Measurements from ENCODE around the gene TNS2. TPM values are rescaled to one million over a fixed set of nuclear protein-coding genes. Genes with fewer than 3 reads are reported as not detected.
"Not testable (repeated sequence)": the region's sequence is repeated elsewhere in the genome, so short reads cannot be mapped to it uniquely, and the experiment has no call there.

Gene TNS2
- total and polyA plus RNA-seq, 4 donors: 23.1 to 142 (median 110) TPM

DNA sequence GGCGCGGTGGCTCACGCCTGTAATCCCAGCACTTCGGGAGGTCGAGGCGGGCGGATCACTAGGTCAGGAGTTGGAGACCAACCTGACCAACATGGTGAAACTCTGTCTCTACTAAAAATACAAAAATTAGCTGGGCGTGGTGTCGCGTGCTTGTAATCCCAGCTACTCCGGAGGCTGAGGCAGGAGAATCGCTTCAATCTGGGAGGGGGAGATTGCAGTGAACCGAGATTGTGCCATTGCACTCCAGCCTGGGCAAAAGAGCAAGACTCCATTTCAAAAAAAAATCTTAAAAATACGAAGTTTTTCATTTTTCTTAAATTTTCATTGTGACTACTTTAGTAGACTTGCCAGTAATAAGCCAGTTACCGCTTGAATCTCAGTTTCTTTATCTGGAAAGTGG lies 41.1 kb upstream of the TNS2 start:
- peaks cover 20% of the 10 kb centered on the region for H3K4me1 ChIP-seq (ENCODE audit: control insufficient read depth, insufficient read depth, low read length)
- H3K36me3 ChIP-seq (ENCODE audit: control insufficient read depth, insufficient read depth, low read length); H3K27ac ChIP-seq (ENCODE audit: low read depth, low read length); H3K27me3 ChIP-seq (ENCODE audit: control insufficient read depth, insufficient read depth, low read length); H3K4me3 ChIP-seq (ENCODE audit: low read depth, low read length); DNase-seq (ENCODE audit: low read depth in 4 of 6, low spot score in 6 of 6); H3K9me3 ChIP-seq (ENCODE audit: control insufficient read depth, insufficient read depth, low read length): not testable (repeated sequence)
- 83% methylated on average over 2 of the region's 15 CpGs for WGBS (ENCODE audit: insufficient coverage)

DNA sequence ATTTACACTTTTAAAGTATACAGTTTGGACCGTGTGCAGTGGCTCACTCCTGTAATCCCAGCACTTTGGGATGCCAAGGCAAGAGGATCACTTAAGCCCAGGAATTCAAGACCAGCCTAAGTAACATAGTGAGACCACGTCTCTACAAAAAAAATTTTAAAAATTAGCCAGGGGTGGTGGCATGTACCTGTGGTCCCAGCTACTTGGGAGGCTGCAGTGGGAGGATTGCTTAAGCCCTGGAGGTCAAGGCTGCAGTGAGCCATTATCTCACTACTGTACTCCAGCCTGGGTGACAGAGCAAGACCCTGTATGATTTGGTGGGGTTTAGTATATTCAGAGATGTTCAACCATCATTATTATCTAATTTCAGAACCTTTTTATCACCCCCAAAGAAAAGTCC lies 38.9 kb upstream of the TNS2 start:
- WGBS (ENCODE audit: insufficient coverage): no CpG with 5 or more reads among the region's 2 CpGs
- peaks cover 13% of the 10 kb centered on the region for H3K4me1 ChIP-seq (ENCODE audit: control insufficient read depth, insufficient read depth, low read length)

DNA sequence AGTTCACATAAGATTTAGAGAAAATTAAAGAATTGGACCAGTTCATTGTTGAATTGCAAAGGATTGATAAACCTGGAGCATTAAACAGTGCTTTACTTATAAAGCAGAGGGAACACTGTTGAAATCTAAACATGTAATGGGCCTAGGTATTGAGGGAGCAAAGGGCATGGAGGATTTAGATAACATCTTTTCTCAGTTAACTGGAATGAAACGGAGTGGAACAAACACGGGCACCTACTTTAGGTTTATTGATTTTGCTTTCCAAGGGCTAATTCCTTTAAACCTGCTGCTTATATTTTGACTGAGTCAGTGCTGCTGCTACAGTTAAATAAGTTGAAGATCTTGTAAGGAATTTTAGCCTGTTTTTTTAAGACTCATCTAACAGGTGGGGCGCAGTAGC lies 38.0 kb upstream of the TNS2 start:
- Histone ChIP-seq H3K36me3 (ENCODE audit: control insufficient read depth, insufficient read depth, low read length) (peaks cover 5% of the 10 kb centered on the region), H3K4me3 (ENCODE audit: low read depth, low read length) (no peak overlapping the region), H3K27ac (ENCODE audit: low read depth, low read length) (no peak overlapping the region), H3K27me3 (ENCODE audit: control insufficient read depth, insufficient read depth, low read length) (no peaks in the 10 kb centered on the region), H3K4me1 (ENCODE audit: control insufficient read depth, insufficient read depth, low read length) (peaks cover 12% of the 10 kb centered on the region), H3K9me3 (ENCODE audit: control insufficient read depth, insufficient read depth, low read length) (no peaks in the 10 kb centered on the region)
- DNase-seq (ENCODE audit: low read depth in 4 of 6, low spot score in 6 of 6): no peak
- 100% methylated on average over 2 of the region's 3 CpGs for WGBS (ENCODE audit: insufficient coverage)

More for the DNA sequence above, 38.9 kb upstream of the TNS2 start:
- H3K27ac ChIP-seq (ENCODE audit: low read depth, low read length): no peak overlapping the region
- H3K4me3 ChIP-seq (ENCODE audit: low read depth, low read length): no peak overlapping the region
- H3K27me3 ChIP-seq (ENCODE audit: control insufficient read depth, insufficient read depth, low read length): no peaks in the 10 kb centered on the region
- no peaks in the 10 kb centered on the region for H3K9me3 ChIP-seq (ENCODE audit: control insufficient read depth, insufficient read depth, low read length)
- DNase-seq (ENCODE audit: low read depth in 4 of 6, low spot score in 6 of 6): no peak
- peaks cover 3% of the 10 kb centered on the region for H3K36me3 ChIP-seq (ENCODE audit: control insufficient read depth, insufficient read depth, low read length)

DNA sequence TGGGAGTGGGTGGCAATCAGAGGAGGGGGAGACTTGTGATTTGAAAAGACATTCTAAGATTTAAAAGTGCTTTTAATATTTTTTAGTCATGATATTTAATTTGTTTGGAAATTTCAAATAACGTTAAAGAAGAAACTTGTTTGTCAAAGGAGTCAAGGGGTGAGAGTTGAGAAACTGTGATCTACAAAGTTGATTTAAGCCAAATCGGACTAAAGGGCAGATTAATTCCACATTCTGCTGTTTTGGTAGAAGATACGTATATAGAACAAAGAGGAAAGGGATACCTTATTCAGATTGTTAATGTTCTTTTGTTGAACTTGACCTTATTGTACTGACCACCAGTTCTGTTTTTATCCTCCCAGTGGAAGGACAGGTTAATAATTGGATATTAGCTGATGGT lies 36.9 kb upstream of the TNS2 start:
- no peak overlapping the region for H3K4me3 ChIP-seq (ENCODE audit: low read depth, low read length)
- peaks cover 8% of the 10 kb centered on the region for H3K4me1 ChIP-seq (ENCODE audit: control insufficient read depth, insufficient read depth, low read length)
- no peak for DNase-seq (ENCODE audit: low read depth in 4 of 6, low spot score in 6 of 6)
- H3K36me3 ChIP-seq (ENCODE audit: control insufficient read depth, insufficient read depth, low read length): peaks cover 15% of the 10 kb centered on the region
- H3K27ac ChIP-seq (ENCODE audit: low read depth, low read length): no peak overlapping the region
- WGBS (ENCODE audit: insufficient coverage): 100% methylated on average over 2 of the region's 3 CpGs
- no peaks in the 10 kb centered on the region for H3K27me3 ChIP-seq (ENCODE audit: control insufficient read depth, insufficient read depth, low read length)
- no peaks in the 10 kb centered on the region for H3K9me3 ChIP-seq (ENCODE audit: control insufficient read depth, insufficient read depth, low read length)

DNA sequence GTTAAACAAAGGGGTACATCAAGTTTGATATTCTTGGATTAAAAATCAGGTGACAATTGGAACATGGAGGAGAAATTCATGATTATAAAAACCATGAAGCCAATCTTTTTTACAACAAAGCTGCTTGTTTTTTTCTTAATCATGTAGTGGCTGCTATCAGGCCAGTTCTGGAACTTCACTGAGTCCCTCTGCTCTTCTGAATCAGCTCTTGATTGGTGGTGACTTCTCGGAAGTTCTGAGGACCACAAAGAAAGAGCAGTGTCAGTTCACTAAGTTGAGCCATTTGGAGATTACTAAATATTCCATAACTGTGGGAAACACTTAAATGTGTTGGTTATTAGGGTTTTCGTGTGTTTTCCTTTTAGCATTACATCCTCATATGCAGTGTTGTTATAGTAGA lies 35.2 kb upstream of the TNS2 start:
- Histone ChIP-seq H3K9me3 (ENCODE audit: control insufficient read depth, insufficient read depth, low read length) (no peaks in the 10 kb centered on the region), H3K36me3 (ENCODE audit: control insufficient read depth, insufficient read depth, low read length) (peaks cover 25% of the 10 kb centered on the region), H3K27ac (ENCODE audit: low read depth, low read length) (no peak overlapping the region), H3K4me3 (ENCODE audit: low read depth, low read length) (no peak overlapping the region), H3K4me1 (ENCODE audit: control insufficient read depth, insufficient read depth, low read length) (no peaks in the 10 kb centered on the region), H3K27me3 (ENCODE audit: control insufficient read depth, insufficient read depth, low read length) (no peaks in the 10 kb centered on the region)
- no CpG with 5 or more reads among the region's 2 CpGs for WGBS (ENCODE audit: insufficient coverage)
- DNase-seq (ENCODE audit: low read depth in 4 of 6, low spot score in 6 of 6): no peak

DNA sequence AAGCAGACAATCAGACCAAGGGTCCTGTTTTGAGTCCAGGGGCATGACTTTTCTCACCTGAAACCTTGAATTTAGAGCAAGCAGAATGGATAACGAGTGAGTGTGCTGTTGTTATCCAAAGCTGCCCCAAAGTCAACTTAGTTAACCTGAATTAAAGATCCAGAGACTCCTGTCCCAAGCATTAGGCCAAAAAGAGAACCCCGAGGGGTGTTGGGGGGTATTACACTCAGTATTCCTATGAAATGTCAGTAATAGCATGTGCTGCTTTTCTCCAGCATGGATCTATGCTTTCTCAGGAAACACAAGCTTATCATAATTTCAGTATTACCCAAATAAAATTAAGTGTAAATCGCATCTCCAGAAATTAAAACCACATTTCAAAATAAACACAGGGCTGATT lies 24.6 kb upstream of the TNS2 start:
- H3K27me3 ChIP-seq (ENCODE audit: control insufficient read depth, insufficient read depth, low read length): no peaks in the 10 kb centered on the region
- peaks cover 52% of the 10 kb centered on the region for H3K36me3 ChIP-seq (ENCODE audit: control insufficient read depth, insufficient read depth, low read length)
- no CpG with 5 or more reads among the region's 3 CpGs for WGBS (ENCODE audit: insufficient coverage)
- no peak for DNase-seq (ENCODE audit: low read depth in 4 of 6, low spot score in 6 of 6)
- no peak overlapping the region for H3K27ac ChIP-seq (ENCODE audit: low read depth, low read length)
- H3K9me3 ChIP-seq (ENCODE audit: control insufficient read depth, insufficient read depth, low read length): no peaks in the 10 kb centered on the region
- H3K4me3 ChIP-seq (ENCODE audit: low read depth, low read length): no peak overlapping the region
- no peaks in the 10 kb centered on the region for H3K4me1 ChIP-seq (ENCODE audit: control insufficient read depth, insufficient read depth, low read length)

DNA sequence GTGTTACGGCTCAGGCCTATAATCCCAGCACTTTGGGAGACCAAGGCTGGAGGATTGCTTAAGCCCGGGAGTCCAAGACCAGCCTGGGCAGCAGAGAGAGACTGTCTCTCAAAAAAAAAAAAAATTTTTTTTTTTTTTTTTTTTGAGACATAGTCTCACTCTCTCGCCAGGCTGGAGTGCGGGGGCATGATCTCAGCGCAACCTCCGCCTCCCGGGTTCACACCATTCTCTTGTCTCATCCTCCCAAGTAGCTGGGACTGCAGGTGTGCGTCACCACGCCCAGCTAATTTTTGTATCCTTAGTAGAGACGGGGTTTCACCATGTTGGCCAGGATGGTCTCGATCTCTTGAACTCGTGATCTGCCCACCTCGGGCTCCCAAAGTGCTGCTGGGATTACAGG lies 22.9 kb upstream of the TNS2 start:
- WGBS (ENCODE audit: insufficient coverage): 96% methylated on average over 4 of the region's 13 CpGs
- H3K4me3 ChIP-seq (ENCODE audit: low read depth, low read length); H3K27me3 ChIP-seq (ENCODE audit: control insufficient read depth, insufficient read depth, low read length); H3K9me3 ChIP-seq (ENCODE audit: control insufficient read depth, insufficient read depth, low read length); H3K4me1 ChIP-seq (ENCODE audit: control insufficient read depth, insufficient read depth, low read length); DNase-seq (ENCODE audit: low read depth in 4 of 6, low spot score in 6 of 6); H3K27ac ChIP-seq (ENCODE audit: low read depth, low read length): not testable (repeated sequence)
- H3K36me3 ChIP-seq (ENCODE audit: control insufficient read depth, insufficient read depth, low read length): peaks cover 65% of the 10 kb centered on the region

DNA sequence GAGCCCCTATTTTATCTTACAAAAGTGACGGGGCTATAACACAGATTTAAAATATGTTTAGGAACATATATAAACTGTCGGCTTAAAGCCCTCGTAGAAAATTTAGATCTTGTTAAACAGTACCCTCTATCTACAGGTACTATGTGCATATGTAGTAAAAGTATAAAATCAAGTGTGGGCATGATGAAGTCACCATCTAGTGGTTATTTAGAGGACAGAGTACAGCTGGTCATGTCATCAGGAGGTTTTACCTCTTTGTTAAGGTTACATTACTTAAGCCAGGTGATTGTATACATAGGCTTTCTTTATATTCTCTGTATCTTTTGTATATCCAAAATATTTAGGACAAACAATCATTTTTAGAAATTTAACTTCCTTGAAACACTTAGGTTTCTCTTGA lies 18.2 kb upstream of the TNS2 start:
- Histone ChIP-seq H3K27me3 (ENCODE audit: control insufficient read depth, insufficient read depth, low read length) (no peaks in the 10 kb centered on the region), H3K4me1 (ENCODE audit: control insufficient read depth, insufficient read depth, low read length) (no peaks in the 10 kb centered on the region), H3K9me3 (ENCODE audit: control insufficient read depth, insufficient read depth, low read length) (no peaks in the 10 kb centered on the region), H3K36me3 (ENCODE audit: control insufficient read depth, insufficient read depth, low read length) (peaks cover 80% of the 10 kb centered on the region), H3K27ac (ENCODE audit: low read depth, low read length) (no peak overlapping the region), H3K4me3 (ENCODE audit: low read depth, low read length) (no peak overlapping the region)
- DNase-seq (ENCODE audit: low read depth in 4 of 6, low spot score in 6 of 6): no peak
- WGBS (ENCODE audit: insufficient coverage): no CpG with 5 or more reads among the region's 3 CpGs

DNA sequence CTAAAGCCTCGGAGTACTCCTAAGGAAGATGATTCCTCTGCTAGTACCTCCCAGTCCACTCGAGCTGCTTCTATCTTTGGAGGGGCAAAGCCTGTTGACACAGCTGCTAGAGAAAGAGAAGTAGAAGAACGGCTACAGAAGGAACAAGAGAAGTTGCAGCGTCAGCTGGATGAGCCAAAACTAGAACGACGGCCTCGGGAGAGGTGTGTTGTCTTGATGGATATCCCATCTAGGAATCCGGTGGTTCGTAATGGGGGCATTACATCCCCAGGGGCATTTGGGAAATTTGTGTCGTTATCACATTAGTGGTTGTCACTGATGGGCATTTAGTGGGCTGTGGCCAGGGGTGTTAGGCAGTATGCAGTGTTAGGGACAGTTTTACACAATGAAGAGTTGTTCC lies 16.0 kb upstream of the TNS2 start:
- not testable (repeated sequence) for H3K9me3 ChIP-seq (ENCODE audit: control insufficient read depth, insufficient read depth, low read length); DNase-seq (ENCODE audit: low read depth in 4 of 6, low spot score in 6 of 6); H3K27ac ChIP-seq (ENCODE audit: low read depth, low read length); H3K27me3 ChIP-seq (ENCODE audit: control insufficient read depth, insufficient read depth, low read length); H3K4me3 ChIP-seq (ENCODE audit: low read depth, low read length); H3K4me1 ChIP-seq (ENCODE audit: control insufficient read depth, insufficient read depth, low read length)
- 80% methylated on average over 7 of the region's 10 CpGs for WGBS (ENCODE audit: insufficient coverage)
- H3K36me3 ChIP-seq (ENCODE audit: control insufficient read depth, insufficient read depth, low read length): peaks cover 78% of the 10 kb centered on the region

DNA sequence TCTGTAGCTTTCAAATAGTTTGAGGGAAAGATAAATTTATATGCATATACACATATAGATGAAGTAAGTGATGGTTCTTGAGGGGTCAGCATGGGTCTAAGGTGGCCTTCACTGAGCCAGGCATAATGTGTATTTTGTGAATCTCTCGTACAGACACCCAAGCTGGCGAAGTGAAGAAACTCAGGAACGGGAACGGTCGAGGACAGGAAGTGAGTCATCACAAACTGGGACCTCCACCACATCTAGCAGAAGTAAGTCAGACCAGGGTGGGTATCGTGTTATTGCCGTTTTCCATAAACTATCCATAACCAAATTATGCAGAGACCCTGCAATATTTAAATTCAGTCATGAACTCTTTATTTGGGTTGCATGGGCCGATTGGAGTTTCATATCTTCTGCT lies 15.4 kb upstream of the TNS2 start:
- H3K4me3 ChIP-seq (ENCODE audit: low read depth, low read length): no peak overlapping the region
- WGBS (ENCODE audit: insufficient coverage): 91% methylated on average over 3 of the region's 8 CpGs
- H3K27ac ChIP-seq (ENCODE audit: low read depth, low read length): no peak overlapping the region
- H3K9me3 ChIP-seq (ENCODE audit: control insufficient read depth, insufficient read depth, low read length): no peaks in the 10 kb centered on the region
- H3K27me3 ChIP-seq (ENCODE audit: control insufficient read depth, insufficient read depth, low read length): no peaks in the 10 kb centered on the region
- H3K4me1 ChIP-seq (ENCODE audit: control insufficient read depth, insufficient read depth, low read length): no peaks in the 10 kb centered on the region
- no peak for DNase-seq (ENCODE audit: low read depth in 4 of 6, low spot score in 6 of 6)
- H3K36me3 ChIP-seq (ENCODE audit: control insufficient read depth, insufficient read depth, low read length): peaks cover 76% of the 10 kb centered on the region
